Gastrocnemius medialis (tissue), 4 donors: Measurements from ENCODE around the gene ONECUT2. TPM values are rescaled to one million over a fixed set of nuclear protein-coding genes. Genes with fewer than 3 reads are reported as not detected.

Source experiments
- ATAC-seq, 2 donors: fragments of 150-250 bp; one replicate each; pipeline ENCODE4 v1.9.1; 2016
- DNase-seq, 2 donors: peaks; one replicate each; pipeline ENCODE4 v3.0.0-alpha.2; 2019
- H3K27ac ChIP-seq, 4 donors: fragments of 200-600 bp; sonication (generic); 1 replicate in 1 of 4; 2 replicates in 3 of 4; pipeline ENCODE4 v1.5.1; 2016 to 2018; ENCODE audit warnings: mild to moderate bottlenecking in 2 of 4, moderate library complexity in 1 of 4
- H3K27me3 ChIP-seq, 3 donors: fragments of 200-600 bp; sonication (generic) in 2 of 3; 1 replicate in 1 of 3; 2 replicates in 2 of 3; pipeline versions ENCODE4 v1.5.1 to v1.6.0; 2016 to 2019; ENCODE audit warnings: mild to moderate bottlenecking in 1 of 3, moderate library complexity in 1 of 3
- H3K36me3 ChIP-seq, 2 donors: fragments of 200-600 bp; sonication (generic) in 1 of 2; one replicate each; pipeline ENCODE4 v1.5.1; 2017 to 2018
- H3K4me1 ChIP-seq, 2 donors: fragments of 200-600 bp; sonication (generic) in 1 of 2; one replicate each; pipeline ENCODE4 v1.5.1; 2016 to 2017; ENCODE audit warnings: mild to moderate bottlenecking in 2 of 2
- H3K4me3 ChIP-seq, 4 donors: fragments of 200-600 bp; sonication (generic) in 3 of 4; 1 replicate in 1 of 4; 2 replicates in 3 of 4; pipeline ENCODE4 v1.5.1; 2016 to 2019; ENCODE audit warnings: mild to moderate bottlenecking in 2 of 4
- H3K9me3 ChIP-seq, 3 donors: fragments of 200-600 bp; sonication (generic) in 2 of 3; 1 replicate in 1 of 3; 2 replicates in 2 of 3; pipeline ENCODE4 v1.5.1; 2016 to 2019
- CTCF ChIP-seq, 5 experiments: fragments of 450-650 bp in 3 of 5; fragments of 200-600 bp in 2 of 5; sonication (generic) in 2 of 5; IDR thresholded peaks in 4 of 5; conservative IDR thresholded peaks in 1 of 5; 1 replicate in 4 of 5; 2 replicates in 1 of 5; pipeline ENCODE4 v1.5.1; 2016 to 2019; ENCODE audit warnings: antibody characterized with exemption in 5 of 5, mild to moderate bottlenecking in 3 of 5, moderate library complexity in 3 of 5
- POLR2A ChIP-seq, 2 donors: fragments of 450-650 bp; IDR thresholded peaks; one replicate each; pipeline ENCODE4 v1.6.1; 2017; ENCODE audit warnings: antibody characterized with exemption in 2 of 2, mild to moderate bottlenecking in 2 of 2, moderate library complexity in 2 of 2
- in situ Hi-C, 4 donors: fragments of 200-750 bp; cut with MboI; loops; one replicate each; pipeline versions ENCODE4 v1.15.0 to v1.8.0; 2017; ENCODE audit warnings: low sequenced_read_pairs in 4 of 4
- intact Hi-C: fragments of 100-400 bp; cut with DNase I; formaldehyde crosslinking; loops from one replicate; pipeline ENCODE4 v1.15.1; 2023; ENCODE audit warnings: low total_unique reads
- total RNA-seq, 4 donors: library from RNA; depleted of rRNA; stranded (reverse); fragments of >200 nt; gene quantifications; one replicate each; pipeline versions ENCODE4 v1.1.0 to v1.2.3, GENCODE V29; 2016

Gene ONECUT2
- total RNA-seq, 4 donors from 2014 or later: under 0.01 to 0.15 (median 0.04) TPM; not detected in 1

DNA sequence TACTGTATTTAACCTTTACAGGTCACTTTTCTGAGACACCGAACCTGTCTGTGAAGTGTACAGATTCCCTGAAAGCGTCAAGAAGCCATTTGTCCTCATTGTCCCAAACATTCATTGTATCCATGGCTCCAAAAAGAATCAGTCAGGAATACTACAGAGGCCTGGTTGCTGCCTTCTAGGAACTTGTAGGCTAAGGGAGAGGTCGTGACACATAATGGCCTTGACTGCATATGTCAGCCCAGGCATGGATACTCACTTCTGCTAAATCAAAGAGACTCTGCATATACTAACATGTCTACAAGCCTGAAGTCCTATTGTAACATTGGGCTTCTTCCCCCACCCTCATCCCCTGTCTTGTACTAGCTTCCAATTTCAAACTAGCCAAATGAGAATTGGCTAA, 40.2 kb downstream of the ONECUT2 start:
- Histone ChIP-seq H3K27me3 (no peaks in the 10 kb centered on the region), H3K27ac (no peak overlapping the region), H3K4me1 (no peaks in the 10 kb centered on the region), H3K9me3 (no peaks in the 10 kb centered on the region), H3K4me3 (no peak overlapping the region), H3K36me3 (no peaks in the 10 kb centered on the region)
- in situ Hi-C loops (no loop called here), intact Hi-C loops (no loop called here)
- ATAC-seq: no peak
- DNase-seq: no peak
- TF ChIP-seq POLR2A (IDR thresholded peaks at IDR 0.05) (no peak), CTCF (IDR thresholded peaks at IDR 0.05 in 4 of 5, conservative IDR thresholded peaks at IDR 0.05 in 1 of 5) (no peak)

DNA sequence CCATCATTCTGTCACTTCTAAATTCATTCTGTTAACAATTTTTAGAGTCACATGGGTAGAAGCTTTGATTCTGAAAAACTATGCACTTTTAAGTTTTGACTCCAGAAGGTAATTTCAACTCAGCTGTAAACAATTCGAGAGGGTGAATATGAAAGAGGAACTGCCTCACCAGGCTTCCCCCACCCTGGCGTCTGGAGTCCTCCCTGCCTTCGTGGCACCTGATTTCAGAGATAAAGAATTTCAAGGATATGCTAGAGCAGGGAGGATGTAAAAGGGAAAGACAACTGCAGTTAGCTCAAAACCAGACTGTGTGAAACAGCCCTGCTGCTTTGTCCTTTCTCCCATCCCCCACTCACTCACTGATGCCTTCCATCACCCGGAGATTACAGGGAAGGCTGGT, 40.7 kb downstream of the ONECUT2 start:
- no peaks in the 10 kb centered on the region for H3K27me3 ChIP-seq
- H3K4me3 ChIP-seq: no peak overlapping the region
- no peaks in the 10 kb centered on the region for H3K36me3 ChIP-seq
- no peaks in the 10 kb centered on the region for H3K4me1 ChIP-seq
- TF ChIP-seq POLR2A (IDR thresholded peaks at IDR 0.05) (no peak), CTCF (IDR thresholded peaks at IDR 0.05 in 4 of 5, conservative IDR thresholded peaks at IDR 0.05 in 1 of 5) (no peak)
- intact Hi-C loops: no loop called here
- H3K9me3 ChIP-seq: no peaks in the 10 kb centered on the region
- H3K27ac ChIP-seq: no peak overlapping the region
- DNase-seq: no peak
- in situ Hi-C loops: no loop called here
- no peak for ATAC-seq

- ATAC-seq (no peak), DNase-seq (no peak)
- Histone ChIP-seq H3K4me3 (no peak overlapping the region), H3K27me3 (no peaks in the 10 kb centered on the region), H3K36me3 (no peaks in the 10 kb centered on the region), H3K9me3 (no peaks in the 10 kb centered on the region), H3K27ac (no peak overlapping the region), H3K4me1 (no peaks in the 10 kb centered on the region)
- TF ChIP-seq POLR2A (IDR thresholded peaks at IDR 0.05) (no peak), CTCF (IDR thresholded peaks at IDR 0.05 in 4 of 5, conservative IDR thresholded peaks at IDR 0.05 in 1 of 5) (no peak)
- in situ Hi-C loops (no loop called here), intact Hi-C loops (no loop called here)
Observed at GRCh38 chr18:57480733-57481132, 45.6 kb downstream of the ONECUT2 start.

GRCh38 chr18:57497372-57498294, 62.5 kb downstream of the ONECUT2 start:
- Histone ChIP-seq H3K4me3 (no peak overlapping the region), H3K27ac (peak overlapping the region; percentile 58 to 84 (median 76)), H3K4me1 (peaks cover 5 to 7% of the 10 kb centered on the region in 2 donors), H3K9me3 (no peaks in the 10 kb centered on the region), H3K27me3 (no peaks in the 10 kb centered on the region), H3K36me3 (no peaks in the 10 kb centered on the region)
- TF ChIP-seq CTCF (IDR thresholded peaks at IDR 0.05 in 4 of 5, conservative IDR thresholded peaks at IDR 0.05 in 1 of 5) (no peak), POLR2A (IDR thresholded peaks at IDR 0.05) (no peak)
- in situ Hi-C loops (no loop called here), intact Hi-C loops (no loop called here)
- ATAC-seq (peak; percentile 98 to 99), DNase-seq (peak; percentile 27 to 54)
